HCT116 (cell line): Measurements from ENCODE around the gene TRHDE. TPM values are rescaled to one million over a fixed set of nuclear protein-coding genes. Genes with fewer than 3 reads are reported as not detected.

Source experiments
- ATAC-seq: fragments of 200-7000 bp; cut with Tn5 transposase; 2 replicates; pipeline ENCODE4 v1.9.1; 2020; ENCODE audit warnings: mild to moderate bottlenecking, moderate library complexity
- BruUV-seq: library from RNA; stranded (reverse); fragments of 400-500 nt; replicated peaks from 2 replicates; lab custom pipeline; 2021; lab: Mats Ljungman, UMichigan
- CTCF ChIA-PET: fragments of 300-600 bp; sonication (Branson Sonifier 250); formaldehyde crosslinking; loops from one replicate; lab custom pipeline; 2021; ENCODE audit warnings: antibody characterized with exemption; lab: Charles Lee
- POLR2A ChIA-PET: fragments of 300-600, 350-600 bp; sonication (Branson Sonifier 250); formaldehyde crosslinking; loops from one replicate; lab custom pipeline; 2021; ENCODE audit warnings: antibody characterized with exemption; lab: Charles Lee
- RAD21 ChIA-PET, 2 experiments: fragments of 300-600 bp; sonication (Branson Sonifier 250); formaldehyde crosslinking; loops; one replicate each; lab custom pipeline; 2023; ENCODE audit warnings: low total read pairs in 2 of 2; ENCODE audit not compliant: uncharacterized antibody in 2 of 2, unreplicated experiment in 2 of 2, low non-redundant PET in 1 of 2; lab: Charles Lee
- DNase-seq: peaks from one replicate; pipeline ENCODE4 v3.0.0-alpha.2; 2010; ENCODE audit warnings: low read depth, low spot score
- H2AFZ ChIP-seq: fragments of 200-600 bp; shearing (Covaris generic), sonication (generic); 2 replicates; pipeline ENCODE4 v1.6.1; 2017; ENCODE audit warnings: low read depth, mixed run types, mixed read lengths, antibody characterized with exemption, low read length; ENCODE audit not compliant: poor library complexity, severe bottlenecking
- H3K27ac ChIP-seq: 2 replicates; pipeline ENCODE4 v1.5.1; 2012; ENCODE audit warnings: low read depth, low read length
- H3K27me3 ChIP-seq: fragments of 200-600 bp; sonication (generic); 2 replicates; pipeline ENCODE4 v1.6.1; 2016; ENCODE audit warnings: mixed run types, low read length, mixed read lengths; ENCODE audit not compliant: insufficient read depth
- H3K36me3 ChIP-seq, 2 experiments: fragments of 200-500 bp in 1 of 2; fragments of 200-600 bp in 1 of 2; sonication (Bioruptor generic) in 1 of 2; sonication (generic) in 1 of 2; 2 replicates each; pipeline versions ENCODE4 v1.5.1 to v1.6.1; 2014 to 2016; ENCODE audit warnings: low read length in 2 of 2, inconsistent platforms in 1 of 2, mixed read lengths in 1 of 2, mixed run types in 1 of 2; ENCODE audit not compliant: insufficient read depth in 2 of 2, control insufficient read depth in 1 of 2
- H3K4me1 ChIP-seq, 2 experiments: fragments of 200-600 bp in 1 of 2; sonication (generic) in 1 of 2; 2 replicates each; pipeline versions ENCODE4 v1.5.1 to v1.6.1; 2012 to 2017; ENCODE audit warnings: low read length in 2 of 2, inconsistent platforms in 1 of 2, mild to moderate bottlenecking in 1 of 2, mixed read lengths in 1 of 2, mixed run types in 1 of 2, moderate library complexity in 1 of 2; ENCODE audit not compliant: insufficient read depth in 2 of 2, control insufficient read depth in 1 of 2
- H3K4me2 ChIP-seq: fragments of 200-600 bp; sonication (generic); 2 replicates; pipeline ENCODE4 v1.6.1; 2017; ENCODE audit warnings: mixed run types, low read length, mixed read lengths
- H3K4me3 ChIP-seq, 2 experiments: fragments of 200-600 bp in 1 of 2; sonication (generic) in 1 of 2; replicated peaks in 1 of 2; 2 replicates each; pipeline ENCODE4 v1.5.1; 2011 to 2016; ENCODE audit warnings: low read length in 2 of 2, control low read depth in 1 of 2, low read depth in 1 of 2, mild to moderate bottlenecking in 1 of 2, mixed read lengths in 1 of 2, mixed run types in 1 of 2
- H3K79me2 ChIP-seq: fragments of 200-600 bp; sonication (generic); 2 replicates; pipeline ENCODE4 v1.6.1; 2017; ENCODE audit warnings: mild to moderate bottlenecking, mixed run types, low read length, moderate library complexity, mixed read lengths; ENCODE audit not compliant: insufficient read depth
- H3K9ac ChIP-seq: fragments of 200-600 bp; sonication (generic); 2 replicates; pipeline ENCODE4 v1.6.1; 2016; ENCODE audit warnings: low read length, mixed read lengths
- H3K9me2 ChIP-seq: fragments of 200-600 bp; sonication (generic), shearing (Covaris generic); 2 replicates; pipeline ENCODE4 v1.6.1; 2017; ENCODE audit warnings: mixed run types, mild to moderate bottlenecking, moderate library complexity; ENCODE audit not compliant: insufficient read depth
- H3K9me3 ChIP-seq, 2 experiments: fragments of 200-500 bp in 1 of 2; fragments of 200-600 bp in 1 of 2; sonication (Bioruptor generic) in 1 of 2; sonication (generic) in 1 of 2; 2 replicates each; pipeline ENCODE4 v1.6.1; 2014 to 2017; ENCODE audit warnings: low read length in 2 of 2, mixed read lengths in 2 of 2, inconsistent platforms in 1 of 2, low read depth in 1 of 2, mild to moderate bottlenecking in 1 of 2, mixed run types in 1 of 2, moderate library complexity in 1 of 2; ENCODE audit not compliant: control insufficient read depth in 1 of 2, insufficient read depth in 1 of 2
- H4K20me1 ChIP-seq: fragments of 200-600 bp; sonication (generic), shearing (Covaris generic); 2 replicates; pipeline ENCODE4 v1.6.1; 2017; ENCODE audit warnings: mixed run types, mild to moderate bottlenecking, moderate library complexity; ENCODE audit not compliant: insufficient read depth
- EGR1 ChIP-seq: IDR thresholded peaks from 2 replicates; pipeline ENCODE4 v1.6.1; 2012; ENCODE audit warnings: low read depth
- ELF1 ChIP-seq: IDR thresholded peaks from 2 replicates; pipeline ENCODE4 v1.6.1; 2012; ENCODE audit warnings: low read depth, borderline replicate concordance
- FOSL1 ChIP-seq: IDR thresholded peaks from 2 replicates; pipeline ENCODE4 v1.6.1; 2012; ENCODE audit warnings: low read depth
- JUND ChIP-seq: IDR thresholded peaks from 2 replicates; pipeline ENCODE4 v1.6.1; 2012
- MAX ChIP-seq: IDR thresholded peaks from 2 replicates; pipeline ENCODE4 v1.6.1; 2012
- POLR2A ChIP-seq: IDR thresholded peaks from 2 replicates; pipeline ENCODE4 v1.7.0; 2011; ENCODE audit warnings: borderline replicate concordance; ENCODE audit not compliant: insufficient read depth, insufficient read length; ENCODE audit errors: extremely low read depth
- POLR2AphosphoS5 ChIP-seq: IDR thresholded peaks from 2 replicates; pipeline ENCODE4 v1.6.1; 2011; ENCODE audit warnings: mild to moderate bottlenecking, low read depth, low read length, moderate library complexity
- RAD21 ChIP-seq: IDR thresholded peaks from 2 replicates; pipeline ENCODE4 v1.6.1; 2012; ENCODE audit warnings: low read depth, mild to moderate bottlenecking
- REST ChIP-seq: IDR thresholded peaks from 2 replicates; pipeline ENCODE4 v1.6.1; 2012; ENCODE audit warnings: low read depth
- TCF7L2 ChIP-seq: IDR thresholded peaks from 2 replicates; pipeline ENCODE4 v1.7.0; 2011; ENCODE audit warnings: borderline replicate concordance, inconsistent platforms; ENCODE audit not compliant: insufficient read depth, insufficient read length; ENCODE audit errors: extremely low read depth
- YY1 ChIP-seq: IDR thresholded peaks from 2 replicates; pipeline ENCODE4 v1.6.1; 2011; ENCODE audit warnings: low read length, low read depth, moderate library complexity, mild to moderate bottlenecking; ENCODE audit not compliant: insufficient replicate concordance; ENCODE audit errors: extremely low read depth
- ZBTB33 ChIP-seq: IDR thresholded peaks from 2 replicates; pipeline ENCODE4 v1.6.1; 2011; ENCODE audit warnings: mild to moderate bottlenecking, low read length, moderate library complexity; ENCODE audit not compliant: insufficient replicate concordance; ENCODE audit errors: extremely low read depth
- intact Hi-C: fragments of 100-400 bp; cut with micrococcal nuclease; formaldehyde crosslinking; loops from 2 replicates; pipeline ENCODE4 v1.10.0; 2022
- total RNA-seq: library from RNA; stranded (reverse); gene quantifications from one replicate; pipeline ENCODE4 v1.2.1, GENCODE V29; 2021; ENCODE audit not compliant: unreplicated experiment

Gene TRHDE
- total RNA-seq, 1 experiment from 2014 or later = 2.9 TPM

DNA sequence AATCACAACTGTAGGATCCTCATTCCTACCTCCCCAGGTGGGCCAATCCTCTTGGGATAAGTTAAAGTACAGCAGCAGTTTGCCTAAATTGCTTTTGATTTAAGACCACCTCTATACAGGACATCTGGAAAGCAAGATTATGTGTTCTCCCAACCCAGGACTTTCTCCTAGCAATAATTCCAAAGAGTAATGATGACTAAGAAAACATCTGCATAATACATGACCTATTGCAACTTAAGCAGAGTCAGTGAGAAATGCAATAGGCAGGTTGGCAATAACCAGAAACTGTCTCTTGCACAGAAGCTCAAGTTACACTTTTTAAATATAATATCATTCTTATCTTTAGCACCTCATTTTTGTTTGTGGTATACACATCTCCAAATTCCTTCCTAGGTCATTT lies 275.4 kb downstream of the TRHDE start (continued):
- TF ChIP-seq REST (no peak), YY1 (no peak), MAX (no peak), TCF7L2 (no peak), ELF1 (no peak), RAD21 (no peak), JUND (no peak), POLR2AphosphoS5 (no peak)
- TF ChIP-seq, all 23 proteins: peak for 0

DNA sequence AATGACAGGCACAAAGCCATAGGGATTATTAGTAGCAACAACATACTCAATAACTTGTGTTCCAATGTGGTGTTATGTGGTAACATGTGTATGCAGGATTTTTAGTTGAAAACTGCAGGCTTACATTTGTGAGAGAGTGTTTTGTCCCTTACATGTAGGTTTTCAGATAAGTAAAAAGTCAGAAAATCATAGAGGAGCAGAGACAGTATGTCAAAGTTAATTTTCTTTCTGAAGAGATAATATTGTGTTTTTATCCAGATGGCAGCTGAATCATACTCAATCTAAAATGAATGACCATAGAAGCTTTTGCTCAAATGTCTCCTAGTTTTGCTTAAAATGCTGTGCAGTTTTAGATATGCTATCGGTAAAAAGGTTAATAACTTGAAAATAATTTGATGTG lies 277.0 kb downstream of the TRHDE start:
- no peaks in the 10 kb centered on the region for H3K27me3 ChIP-seq
- H2AFZ ChIP-seq = no peak overlapping the region
- no peak for TF ChIP-seq POLR2A
- no peak for TF ChIP-seq FOSL1
- no peak for TF ChIP-seq ELF1
- TF ChIP-seq ZBTB33 = no peak
- no peak for TF ChIP-seq JUND
- TF ChIP-seq EGR1 = no peak
- TF ChIP-seq RAD21 = no peak
- H3K4me1 ChIP-seq = no peaks in the 10 kb centered on the region
- no peaks in the 10 kb centered on the region for H3K79me2 ChIP-seq
- no peaks in the 10 kb centered on the region for H3K9me2 ChIP-seq
- ChIA-PET CTCF (no interaction called here), POLR2A (no interaction called here), RAD21 (no interaction called here)
- no TSS peak for BruUV-seq
- no peak overlapping the region for H3K4me3 ChIP-seq
- intact Hi-C loops = no loop called here
- no peaks in the 10 kb centered on the region for H3K36me3 ChIP-seq
- H3K4me2 ChIP-seq = no peak overlapping the region
- H3K27ac ChIP-seq = no peak overlapping the region
- H3K9ac ChIP-seq = no peak overlapping the region
- DNase-seq = no peak
- no peaks in the 10 kb centered on the region for H3K9me3 ChIP-seq
- H4K20me1 ChIP-seq = no peaks in the 10 kb centered on the region
- no peak for ATAC-seq
